HepG2 (cell line): ENCODE data around the gene FAM50A. TPM values are rescaled to one million over a fixed set of nuclear protein-coding genes. Genes with fewer than 3 reads are reported as not detected.

Experiments used
- ADNP ChIP-seq: sonication (generic); formaldehyde crosslinking; IDR thresholded peaks from 2 replicates; pipeline ENCODE4 v1.4.0; 2020; ENCODE audit warnings: missing genetic modification reagents
- FOXA1 ChIP-seq, 2 experiments: fragments of 450-650 bp in 1 of 2; sonication (generic) in 1 of 2; formaldehyde crosslinking in 1 of 2; IDR thresholded peaks; 2 replicates each; pipeline versions ENCODE4 v1.4.0 to v1.6.1; 2016 to 2020; ENCODE audit warnings: missing genetic modification reagents in 1 of 2
- KDM6A ChIP-seq: IDR thresholded peaks from 2 replicates; pipeline ENCODE4 v1.6.1; 2016; ENCODE audit warnings: low read depth
- KLF9 ChIP-seq: IDR thresholded peaks from 2 replicates; pipeline ENCODE4 v1.6.1; 2016; ENCODE audit warnings: low read depth
- POGZ ChIP-seq: sonication (generic); formaldehyde crosslinking; IDR thresholded peaks from 2 replicates; pipeline ENCODE4 v1.4.0; 2020; ENCODE audit warnings: mild to moderate bottlenecking, missing genetic modification reagents
- SMC3 ChIP-seq: IDR thresholded peaks from 2 replicates; pipeline ENCODE4 v1.6.1; 2011; ENCODE audit warnings: low read length, improper control_type of control experiment
- SMYD3 ChIP-seq: sonication (generic); formaldehyde crosslinking; IDR thresholded peaks from 2 replicates; pipeline ENCODE4 v1.8.1; 2023; ENCODE audit warnings: mild to moderate bottlenecking, missing genetic modification reagents
- YEATS4 ChIP-seq: sonication (generic); formaldehyde crosslinking; IDR thresholded peaks from 2 replicates; pipeline ENCODE4 v1.4.0; 2020; ENCODE audit warnings: missing genetic modification reagents, borderline replicate concordance
- ZEB1 ChIP-seq: IDR thresholded peaks from 2 replicates; pipeline ENCODE4 v1.6.1; 2012; ENCODE audit warnings: mild to moderate bottlenecking, low read depth, inconsistent platforms; ENCODE audit not compliant: insufficient replicate concordance
- ZFP36 ChIP-seq: fragments of 150-350 bp; IDR thresholded peaks from 2 replicates; pipeline ENCODE4 v1.6.1; 2018; ENCODE audit warnings: borderline replicate concordance, low read length, low read depth; ENCODE audit not compliant: partially characterized antibody
- ZFX ChIP-seq: sonication (generic); formaldehyde crosslinking; IDR thresholded peaks from 2 replicates; pipeline ENCODE4 v1.4.0; 2020; ENCODE audit warnings: mild to moderate bottlenecking, low read depth, missing genetic modification reagents, moderate library complexity
- ZNF672 ChIP-seq: sonication (generic); formaldehyde crosslinking; IDR thresholded peaks from 2 replicates; pipeline ENCODE4 v1.8.1; 2022; ENCODE audit warnings: missing genetic modification reagents
- ZNF746 ChIP-seq: sonication (generic); formaldehyde crosslinking; IDR thresholded peaks from 2 replicates; pipeline ENCODE4 v1.8.0; 2022; ENCODE audit warnings: mild to moderate bottlenecking, missing genetic modification reagents
- polyA plus RNA-seq, 8 experiments: library from polyadenylated mRNA; depleted of rRNA in 3 of 8; stranded (reverse) in 7 of 8; unstranded in 1 of 8; fragments of >200 nt; fragmentation: Illumina TruSeq in 4 of 8; extraction: Trizol in 4 of 8; gene quantifications; 2 replicates each; pipeline versions ENCODE4 v1.2.1 to v1.2.3, GENCODE V29; 2011 to 2016; ENCODE audit warnings: low read depth in 4 of 8, missing spikeins in 1 of 8, mixed read lengths in 1 of 8; ENCODE audit not compliant: insufficient read depth in 1 of 8
- total RNA-seq, 5 experiments: library from RNA; depleted of rRNA; stranded (reverse); fragments of >200 nt; fragmentation: Illumina TruSeq; extraction: Trizol; gene quantifications; 2 replicates each; pipeline ENCODE4 v1.2.3, GENCODE V29; 2016; ENCODE audit warnings: low read depth in 1 of 5
- TF ChIP-seq, protein P1 (sequence below): sonication (generic); formaldehyde crosslinking; IDR thresholded peaks from 2 replicates; pipeline ENCODE4 v1.4.0; 2020; ENCODE audit warnings: mild to moderate bottlenecking, missing genetic modification reagents
- TF ChIP-seq, protein P2 (sequence below): sonication (generic); formaldehyde crosslinking; IDR thresholded peaks from 2 replicates; pipeline ENCODE4 v1.9.0; 2022; ENCODE audit warnings: low read depth, missing genetic modification reagents
- TF ChIP-seq, protein P3 (sequence below): sonication (generic); formaldehyde crosslinking; conservative IDR thresholded peaks from 2 replicates; pipeline ENCODE4 v1.8.1; 2023; ENCODE audit warnings: missing genetic modification reagents
- TF ChIP-seq, protein P4 (sequence below): conservative IDR thresholded peaks from 2 replicates; pipeline ENCODE4 v1.6.1; 2018; ENCODE audit warnings: missing genetic modification reagents
- TF ChIP-seq, protein P5 (sequence below), 2 experiments: fragments of 450-650 bp in 1 of 2; sonication (generic) in 1 of 2; formaldehyde crosslinking; IDR thresholded peaks; 2 replicates each; pipeline versions ENCODE4 v1.5.0 to v1.8.0; 2020 to 2022; ENCODE audit warnings: mild to moderate bottlenecking in 1 of 2, missing genetic modification reagents in 1 of 2
- TF ChIP-seq, protein P6 (sequence below): sonication (generic); formaldehyde crosslinking; IDR thresholded peaks from 2 replicates; pipeline ENCODE4 v1.8.0; 2022; ENCODE audit warnings: missing genetic modification reagents, mild to moderate bottlenecking, moderate library complexity, borderline replicate concordance

Gene FAM50A
- total and polyA plus RNA-seq, 2 of the 13 experiments (the other 11 are each of a cell fraction or from before 2014, with no cell fraction given), result 30.7 to 40.7 TPM

DNA sequence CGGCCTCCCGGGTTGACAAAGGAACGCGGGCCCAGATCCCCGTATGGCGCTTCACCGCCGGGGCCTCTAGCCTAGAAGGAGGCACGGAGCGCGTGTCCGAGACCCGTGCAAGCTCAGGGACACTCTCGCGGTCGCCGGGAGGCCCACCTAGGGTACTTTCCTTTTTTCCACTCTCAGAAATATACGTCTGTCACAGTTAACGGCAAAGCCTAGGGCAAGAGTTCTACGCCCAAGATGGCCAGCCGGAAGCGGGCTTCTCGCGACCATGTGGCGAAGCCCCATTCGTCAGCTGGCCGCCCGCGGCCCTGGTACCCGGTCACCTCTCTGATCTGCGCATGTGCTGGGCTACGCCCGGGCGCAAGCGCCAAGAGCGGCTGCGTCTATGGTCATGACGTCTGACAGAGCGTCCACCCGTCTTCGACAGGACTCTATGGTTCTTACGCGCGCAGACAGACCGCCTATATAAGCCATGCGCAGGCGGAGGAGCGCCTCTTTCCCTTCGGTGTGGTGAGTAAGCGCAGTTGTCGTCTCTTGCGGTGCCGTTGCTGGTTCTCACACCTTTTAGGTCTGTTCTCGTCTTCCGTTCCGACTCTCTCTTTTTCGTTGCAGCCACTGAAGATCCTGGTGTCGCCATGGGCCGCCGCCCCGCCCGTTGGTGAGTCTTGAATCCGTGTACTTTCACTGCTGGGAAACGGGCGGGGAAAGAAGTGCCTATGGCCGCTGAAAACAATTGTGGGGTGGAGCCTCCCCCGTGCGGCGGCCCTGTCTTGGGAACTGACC lies 45.9 kb upstream of the FAM50A start, which contains the start of gene RPL10 (continued):
- TF ChIP-seq, protein P1, sequence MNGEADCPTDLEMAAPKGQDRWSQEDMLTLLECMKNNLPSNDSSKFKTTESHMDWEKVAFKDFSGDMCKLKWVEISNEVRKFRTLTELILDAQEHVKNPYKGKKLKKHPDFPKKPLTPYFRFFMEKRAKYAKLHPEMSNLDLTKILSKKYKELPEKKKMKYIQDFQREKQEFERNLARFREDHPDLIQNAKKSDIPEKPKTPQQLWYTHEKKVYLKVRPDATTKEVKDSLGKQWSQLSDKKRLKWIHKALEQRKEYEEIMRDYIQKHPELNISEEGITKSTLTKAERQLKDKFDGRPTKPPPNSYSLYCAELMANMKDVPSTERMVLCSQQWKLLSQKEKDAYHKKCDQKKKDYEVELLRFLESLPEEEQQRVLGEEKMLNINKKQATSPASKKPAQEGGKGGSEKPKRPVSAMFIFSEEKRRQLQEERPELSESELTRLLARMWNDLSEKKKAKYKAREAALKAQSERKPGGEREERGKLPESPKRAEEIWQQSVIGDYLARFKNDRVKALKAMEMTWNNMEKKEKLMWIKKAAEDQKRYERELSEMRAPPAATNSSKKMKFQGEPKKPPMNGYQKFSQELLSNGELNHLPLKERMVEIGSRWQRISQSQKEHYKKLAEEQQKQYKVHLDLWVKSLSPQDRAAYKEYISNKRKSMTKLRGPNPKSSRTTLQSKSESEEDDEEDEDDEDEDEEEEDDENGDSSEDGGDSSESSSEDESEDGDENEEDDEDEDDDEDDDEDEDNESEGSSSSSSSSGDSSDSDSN (CRISPR knock-in tag), result peak; percentile 41
- no peak for TF ChIP-seq ADNP
- TF ChIP-seq ZNF746 (CRISPR knock-in tag), result no peak
- peak; percentile 83; the same call in 1 of the 2 replicates for TF ChIP-seq YEATS4 (CRISPR knock-in tag)
- no peak for TF ChIP-seq ZNF672 (CRISPR knock-in tag)
- no peak for TF ChIP-seq ZEB1
- TF ChIP-seq, protein P2, sequence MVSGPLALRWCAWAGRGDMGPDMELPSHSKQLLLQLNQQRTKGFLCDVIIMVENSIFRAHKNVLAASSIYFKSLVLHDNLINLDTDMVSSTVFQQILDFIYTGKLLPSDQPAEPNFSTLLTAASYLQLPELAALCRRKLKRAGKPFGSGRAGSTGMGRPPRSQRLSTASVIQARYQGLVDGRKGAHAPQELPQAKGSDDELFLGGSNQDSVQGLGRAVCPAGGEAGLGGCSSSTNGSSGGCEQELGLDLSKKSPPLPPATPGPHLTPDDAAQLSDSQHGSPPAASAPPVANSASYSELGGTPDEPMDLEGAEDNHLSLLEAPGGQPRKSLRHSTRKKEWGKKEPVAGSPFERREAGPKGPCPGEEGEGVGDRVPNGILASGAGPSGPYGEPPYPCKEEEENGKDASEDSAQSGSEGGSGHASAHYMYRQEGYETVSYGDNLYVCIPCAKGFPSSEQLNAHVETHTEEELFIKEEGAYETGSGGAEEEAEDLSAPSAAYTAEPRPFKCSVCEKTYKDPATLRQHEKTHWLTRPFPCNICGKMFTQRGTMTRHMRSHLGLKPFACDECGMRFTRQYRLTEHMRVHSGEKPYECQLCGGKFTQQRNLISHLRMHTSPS, result peak; percentile 36; the same call in 1 of the 2 replicates
- TF ChIP-seq, protein P3, sequence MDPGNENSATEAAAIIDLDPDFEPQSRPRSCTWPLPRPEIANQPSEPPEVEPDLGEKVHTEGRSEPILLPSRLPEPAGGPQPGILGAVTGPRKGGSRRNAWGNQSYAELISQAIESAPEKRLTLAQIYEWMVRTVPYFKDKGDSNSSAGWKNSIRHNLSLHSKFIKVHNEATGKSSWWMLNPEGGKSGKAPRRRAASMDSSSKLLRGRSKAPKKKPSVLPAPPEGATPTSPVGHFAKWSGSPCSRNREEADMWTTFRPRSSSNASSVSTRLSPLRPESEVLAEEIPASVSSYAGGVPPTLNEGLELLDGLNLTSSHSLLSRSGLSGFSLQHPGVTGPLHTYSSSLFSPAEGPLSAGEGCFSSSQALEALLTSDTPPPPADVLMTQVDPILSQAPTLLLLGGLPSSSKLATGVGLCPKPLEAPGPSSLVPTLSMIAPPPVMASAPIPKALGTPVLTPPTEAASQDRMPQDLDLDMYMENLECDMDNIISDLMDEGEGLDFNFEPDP (CRISPR knock-in tag), result no peak
- peak; percentile 50; the same call in 1 of the 2 replicates for TF ChIP-seq SMYD3 (CRISPR knock-in tag)
- TF ChIP-seq SMC3, result no peak
- peak; percentile 60; the same call in 1 of the 2 replicates for TF ChIP-seq KLF9 (CRISPR knock-in tag)
- TF ChIP-seq FOXA1 (IDR thresholded peaks at IDR 0.05), result no peak
- TF ChIP-seq FOXA1 (CRISPR knock-in tag; IDR thresholded peaks at IDR 0.05), result no peak
- TF ChIP-seq ZFX, result peak; percentile 77
- TF ChIP-seq KDM6A (CRISPR knock-in tag), result peak; percentile 15; the same call in 1 of the 2 replicates
- TF ChIP-seq, protein P4, sequence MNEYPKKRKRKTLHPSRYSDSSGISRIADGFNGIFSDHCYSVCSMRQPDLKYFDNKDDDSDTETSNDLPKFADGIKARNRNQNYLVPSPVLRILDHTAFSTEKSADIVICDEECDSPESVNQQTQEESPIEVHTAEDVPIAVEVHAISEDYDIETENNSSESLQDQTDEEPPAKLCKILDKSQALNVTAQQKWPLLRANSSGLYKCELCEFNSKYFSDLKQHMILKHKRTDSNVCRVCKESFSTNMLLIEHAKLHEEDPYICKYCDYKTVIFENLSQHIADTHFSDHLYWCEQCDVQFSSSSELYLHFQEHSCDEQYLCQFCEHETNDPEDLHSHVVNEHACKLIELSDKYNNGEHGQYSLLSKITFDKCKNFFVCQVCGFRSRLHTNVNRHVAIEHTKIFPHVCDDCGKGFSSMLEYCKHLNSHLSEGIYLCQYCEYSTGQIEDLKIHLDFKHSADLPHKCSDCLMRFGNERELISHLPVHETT (CRISPR knock-in tag), result no peak
- TF ChIP-seq ZFP36, result no peak
- TF ChIP-seq, protein P5, sequence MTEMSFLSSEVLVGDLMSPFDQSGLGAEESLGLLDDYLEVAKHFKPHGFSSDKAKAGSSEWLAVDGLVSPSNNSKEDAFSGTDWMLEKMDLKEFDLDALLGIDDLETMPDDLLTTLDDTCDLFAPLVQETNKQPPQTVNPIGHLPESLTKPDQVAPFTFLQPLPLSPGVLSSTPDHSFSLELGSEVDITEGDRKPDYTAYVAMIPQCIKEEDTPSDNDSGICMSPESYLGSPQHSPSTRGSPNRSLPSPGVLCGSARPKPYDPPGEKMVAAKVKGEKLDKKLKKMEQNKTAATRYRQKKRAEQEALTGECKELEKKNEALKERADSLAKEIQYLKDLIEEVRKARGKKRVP (CRISPR knock-in tag; IDR thresholded peaks at IDR 0.05), result no peak
- TF ChIP-seq, protein P6, sequence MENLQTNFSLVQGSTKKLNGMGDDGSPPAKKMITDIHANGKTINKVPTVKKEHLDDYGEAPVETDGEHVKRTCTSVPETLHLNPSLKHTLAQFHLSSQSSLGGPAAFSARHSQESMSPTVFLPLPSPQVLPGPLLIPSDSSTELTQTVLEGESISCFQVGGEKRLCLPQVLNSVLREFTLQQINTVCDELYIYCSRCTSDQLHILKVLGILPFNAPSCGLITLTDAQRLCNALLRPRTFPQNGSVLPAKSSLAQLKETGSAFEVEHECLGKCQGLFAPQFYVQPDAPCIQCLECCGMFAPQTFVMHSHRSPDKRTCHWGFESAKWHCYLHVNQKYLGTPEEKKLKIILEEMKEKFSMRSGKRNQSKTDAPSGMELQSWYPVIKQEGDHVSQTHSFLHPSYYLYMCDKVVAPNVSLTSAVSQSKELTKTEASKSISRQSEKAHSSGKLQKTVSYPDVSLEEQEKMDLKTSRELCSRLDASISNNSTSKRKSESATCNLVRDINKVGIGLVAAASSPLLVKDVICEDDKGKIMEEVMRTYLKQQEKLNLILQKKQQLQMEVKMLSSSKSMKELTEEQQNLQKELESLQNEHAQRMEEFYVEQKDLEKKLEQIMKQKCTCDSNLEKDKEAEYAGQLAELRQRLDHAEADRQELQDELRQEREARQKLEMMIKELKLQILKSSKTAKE, result no peak; the same call in 1 of the 2 replicates
- TF ChIP-seq POGZ (CRISPR knock-in tag), result no peak
